Skeletal muscle cell (primary cell): ENCODE data around the gene ARID5B.

Experiments used
- DNase-seq: peaks from one replicate; pipeline ENCODE4 v3.0.0-alpha.2; 2010; ENCODE audit warnings: low read depth
- H3K4me3 ChIP-seq: 2 replicates; pipeline ENCODE4 v1.5.1; 2011; ENCODE audit warnings: low read depth, mild to moderate bottlenecking, control low read depth, low read length, moderate library complexity

The ARID5B gene

DNA sequence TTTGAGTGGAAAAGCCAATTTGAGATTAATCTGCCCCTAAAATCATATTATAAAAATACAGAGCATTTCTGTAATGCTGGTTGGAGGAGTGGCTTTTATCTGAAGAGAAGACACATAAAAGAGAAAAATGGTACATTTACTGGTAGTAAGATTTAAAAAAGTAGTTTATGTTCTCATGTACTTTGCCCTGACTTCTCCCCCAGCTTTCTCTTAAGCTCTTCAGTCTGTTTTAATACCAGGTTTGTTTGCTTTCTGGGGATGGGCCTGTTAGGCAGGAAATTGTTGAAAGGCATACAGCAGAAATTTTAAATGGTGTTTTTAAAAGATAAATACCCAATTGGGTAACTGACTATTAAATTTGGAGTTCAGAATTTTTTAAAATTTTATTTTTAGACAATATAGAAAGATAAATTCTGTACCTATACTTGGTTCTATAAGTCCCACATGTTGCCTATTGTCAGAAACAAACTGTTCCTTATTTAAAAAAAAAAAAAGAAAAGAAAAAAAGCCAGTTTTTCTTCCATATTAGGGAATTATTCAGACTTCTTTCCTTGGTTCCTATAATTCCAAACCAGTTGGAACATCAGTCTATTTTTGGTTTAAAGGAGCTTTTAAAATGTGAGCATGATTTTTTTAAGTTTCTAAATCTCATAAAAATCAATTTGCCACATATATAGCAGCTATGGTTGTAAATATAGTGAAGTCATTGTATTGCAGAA, 136.6 kb downstream of the ARID5B start:
- DNase-seq = no peak
- H3K4me3 ChIP-seq = no peak overlapping the region

DNA sequence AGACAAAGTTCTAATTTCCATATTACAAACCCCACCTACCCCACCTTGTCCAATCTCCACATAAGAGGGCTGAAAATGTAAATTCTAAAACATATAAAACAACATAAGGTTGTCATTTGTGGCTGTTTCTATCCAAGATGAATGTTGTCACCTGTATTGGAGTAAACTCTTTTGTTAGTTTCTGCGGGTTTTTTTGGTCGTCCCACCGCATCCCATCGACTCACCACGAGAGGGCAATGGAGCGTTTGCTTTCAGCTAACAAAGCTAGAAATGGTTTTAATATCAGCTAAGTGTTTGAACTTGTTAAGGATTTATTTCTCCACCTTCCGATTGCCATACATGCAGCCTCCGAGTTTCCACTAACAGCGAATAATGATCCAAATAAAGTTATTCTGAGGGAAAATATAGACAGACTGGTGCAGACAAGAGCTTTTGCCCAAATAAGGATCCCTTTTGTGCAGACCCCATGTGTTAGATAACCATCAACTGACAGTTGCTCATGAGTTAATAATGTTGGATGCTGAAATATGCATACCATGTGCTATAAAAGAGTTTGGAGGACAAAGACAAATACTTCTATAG, 137.2 kb downstream of the ARID5B start:
- DNase-seq = no peak

DNA sequence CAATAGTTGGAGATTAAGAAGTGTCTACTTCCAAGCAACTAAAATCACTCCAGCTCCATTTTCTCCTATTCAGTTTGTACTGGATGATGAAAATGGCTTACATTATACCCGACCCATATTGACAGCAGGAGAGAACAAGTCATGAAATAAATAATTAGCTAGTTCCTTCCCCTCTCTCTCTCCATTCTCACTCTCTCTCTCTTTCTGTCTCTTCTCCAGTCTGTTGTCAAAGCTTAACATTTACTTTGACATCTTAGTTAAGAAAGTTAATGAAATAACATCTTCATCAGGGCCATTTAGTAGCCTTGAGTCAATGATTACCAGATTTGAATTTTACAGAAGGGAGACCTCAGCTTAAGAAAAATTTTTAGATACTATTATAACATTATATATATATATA, 138.5 kb downstream of the ARID5B start:
- H3K4me3 ChIP-seq = no peak overlapping the region
- no peak for DNase-seq

More for the DNA sequence above, 137.2 kb downstream of the ARID5B start:
- no peak overlapping the region for H3K4me3 ChIP-seq

DNA sequence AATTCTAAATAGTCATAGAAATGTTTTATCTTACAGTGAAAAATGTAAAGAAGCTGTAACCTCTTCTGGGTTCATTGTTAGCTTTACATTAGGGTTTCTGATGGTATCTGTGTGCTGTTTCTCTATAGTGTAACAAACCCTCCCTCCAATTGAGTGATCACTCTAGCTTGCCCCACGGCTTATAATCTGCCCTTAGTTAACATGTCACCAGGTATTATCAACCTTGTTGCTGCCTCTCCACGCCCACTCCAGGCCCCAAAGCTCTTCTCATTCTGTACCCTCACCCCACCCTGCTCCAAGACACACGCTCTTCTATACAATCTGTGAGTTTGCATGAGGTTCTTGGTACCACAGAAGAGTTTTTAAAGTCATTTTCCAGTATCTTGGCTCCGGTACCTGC, 139.4 kb downstream of the ARID5B start:
- no peak for DNase-seq
- H3K4me3 ChIP-seq = no peak overlapping the region

DNA sequence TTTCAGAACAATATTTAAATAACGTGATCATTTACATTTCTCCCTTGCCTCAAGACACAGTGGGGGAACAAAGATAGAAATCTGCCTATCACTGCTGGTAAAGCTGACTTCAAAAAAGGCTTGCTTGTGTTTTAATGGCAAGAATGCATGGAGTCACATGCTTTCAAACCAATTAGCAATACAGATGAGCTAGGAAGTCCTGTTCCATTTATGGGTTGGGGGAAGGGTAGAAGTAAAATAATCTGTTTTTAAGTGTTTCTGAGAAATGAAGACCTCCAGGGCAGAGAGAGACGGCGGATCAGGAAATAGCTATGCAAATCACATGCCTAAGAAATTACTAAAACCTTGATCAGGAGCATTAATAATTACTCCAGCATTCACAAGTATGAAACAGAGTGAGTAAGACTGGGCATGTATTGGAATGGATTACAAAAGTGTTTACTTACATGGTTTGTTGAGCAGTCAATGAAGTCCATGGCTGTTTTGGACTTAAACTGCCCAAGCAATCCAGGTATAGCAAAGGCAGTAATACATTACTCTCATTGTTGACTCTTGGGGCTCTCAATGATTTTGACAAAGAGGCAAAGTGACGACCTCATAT, 142.0 kb downstream of the ARID5B start:
- no peak for DNase-seq
- no peak overlapping the region for H3K4me3 ChIP-seq

DNA sequence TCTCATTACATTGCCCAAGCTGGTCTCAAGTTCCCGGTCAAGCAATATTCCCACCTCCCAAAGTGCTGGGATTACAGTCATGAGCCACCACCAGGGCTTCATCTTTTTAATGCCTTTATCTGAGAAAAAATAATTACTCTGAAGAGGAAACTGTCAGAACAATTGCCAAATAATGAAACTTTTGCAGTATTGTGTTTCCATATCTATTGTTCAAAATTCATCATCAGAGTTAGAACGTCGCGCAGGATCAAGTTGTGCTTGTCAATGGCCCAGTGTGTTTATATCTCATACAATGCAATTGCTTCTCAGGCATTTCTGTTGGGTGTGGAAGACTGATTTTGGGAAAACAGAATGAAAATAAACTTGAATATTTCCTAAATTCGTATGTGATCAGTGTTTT, 143.1 kb downstream of the ARID5B start:
- H3K4me3 ChIP-seq = no peak overlapping the region
- DNase-seq = no peak

DNA sequence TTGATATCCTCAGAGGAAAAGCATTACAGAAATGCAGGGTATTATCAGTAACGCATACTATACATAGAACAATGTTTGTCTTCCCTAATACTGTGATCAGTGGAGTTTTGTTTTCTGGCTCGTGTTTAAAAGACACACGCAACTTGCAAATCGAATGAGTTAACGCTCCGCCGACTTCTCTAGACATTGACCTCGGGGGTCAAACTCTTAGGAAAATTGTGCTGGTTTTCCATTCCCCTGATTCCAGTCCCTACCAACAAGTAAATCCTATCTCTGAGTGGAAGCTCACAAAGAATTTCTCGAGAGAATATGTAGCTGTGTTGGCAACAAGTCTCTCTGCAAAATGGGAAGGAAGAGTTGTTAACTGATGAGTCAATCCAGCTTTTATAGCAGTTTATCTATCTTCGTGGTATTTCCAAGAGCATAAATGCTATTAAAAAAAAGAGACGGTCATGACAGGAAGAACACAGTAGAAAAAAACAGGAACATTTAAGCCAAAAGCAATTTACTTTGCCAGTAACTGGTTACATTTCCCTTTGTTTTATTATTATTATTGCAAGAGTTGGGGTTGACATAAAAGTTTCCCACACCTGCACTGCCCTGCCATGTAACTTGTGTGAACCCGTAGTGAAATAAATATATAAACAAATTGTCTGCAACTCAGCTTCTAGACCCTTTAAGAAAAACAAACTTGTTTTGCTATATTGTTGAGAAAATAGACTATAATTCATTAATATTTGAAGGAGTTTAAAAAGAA, 144.4 kb downstream of the ARID5B start:
- peak; percentile 91 for DNase-seq
- peak overlapping the region; percentile 13 for H3K4me3 ChIP-seq

DNA sequence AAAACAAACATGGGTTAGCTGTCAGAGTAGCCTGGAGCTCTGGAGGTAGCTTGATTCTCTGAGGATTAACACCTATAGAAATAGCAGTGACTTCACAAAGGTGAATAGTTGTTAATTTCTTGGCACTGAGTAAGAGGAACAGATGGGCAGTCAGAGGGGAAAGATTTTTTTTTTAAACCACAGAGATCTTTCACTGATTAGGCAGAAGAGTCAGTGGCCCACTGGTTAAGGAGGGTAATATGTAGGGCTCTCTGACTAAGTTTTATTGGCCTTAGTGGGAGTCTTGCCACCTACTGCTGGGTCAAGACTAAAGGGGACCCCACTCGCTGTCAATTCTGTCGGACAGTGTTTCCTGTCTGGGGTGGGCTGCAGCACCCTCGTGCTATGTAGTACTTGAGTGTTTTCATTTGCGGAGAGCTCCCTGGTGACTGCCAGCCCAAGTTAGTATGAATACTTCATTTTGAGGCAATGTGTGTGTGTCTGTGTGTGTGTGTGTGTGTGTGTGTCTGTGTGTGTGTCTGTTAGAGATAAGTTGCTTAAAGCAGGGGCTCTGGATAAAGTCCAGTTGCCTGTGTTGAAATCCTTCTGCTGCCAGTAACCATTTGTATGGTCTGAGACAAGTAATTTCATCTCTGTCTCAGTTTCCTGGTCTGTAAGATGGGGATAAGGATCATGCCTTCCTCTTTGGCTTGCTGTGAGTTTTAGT, 145.2 kb downstream of the ARID5B start:
- no peak for DNase-seq
- no peak overlapping the region for H3K4me3 ChIP-seq

DNA sequence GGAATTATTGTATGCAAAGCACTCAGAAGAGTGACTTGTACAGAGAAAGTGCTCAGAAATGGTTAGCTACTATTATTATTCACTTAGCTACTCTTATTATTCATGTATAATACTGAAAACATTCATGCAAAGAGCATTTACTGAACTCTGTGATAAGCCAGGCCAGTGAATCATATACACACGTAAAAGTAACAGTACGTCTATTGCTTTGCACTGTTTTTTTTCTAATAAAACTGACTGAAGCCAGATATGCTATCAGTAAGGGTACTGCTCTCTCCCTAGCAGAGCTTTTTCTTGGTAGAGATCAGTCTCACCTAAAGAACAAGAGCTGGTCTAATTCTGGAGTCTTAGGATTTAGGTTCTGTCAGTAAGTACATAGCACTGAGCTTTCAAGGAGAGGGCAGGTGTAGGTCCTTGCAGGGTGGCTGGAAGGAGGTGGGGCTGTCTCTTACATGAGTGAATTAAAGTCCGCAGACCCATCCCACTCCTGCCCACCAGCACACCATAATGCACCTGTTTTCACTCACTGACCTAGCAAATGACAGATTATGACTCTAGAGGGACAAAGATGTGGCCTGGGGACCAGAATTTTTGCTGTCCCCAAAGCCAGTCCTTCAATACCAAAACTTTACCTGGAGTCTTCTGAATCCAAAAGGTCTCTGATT, 145.9 kb downstream of the ARID5B start:
- DNase-seq = no peak
- H3K4me3 ChIP-seq = no peak overlapping the region

DNA sequence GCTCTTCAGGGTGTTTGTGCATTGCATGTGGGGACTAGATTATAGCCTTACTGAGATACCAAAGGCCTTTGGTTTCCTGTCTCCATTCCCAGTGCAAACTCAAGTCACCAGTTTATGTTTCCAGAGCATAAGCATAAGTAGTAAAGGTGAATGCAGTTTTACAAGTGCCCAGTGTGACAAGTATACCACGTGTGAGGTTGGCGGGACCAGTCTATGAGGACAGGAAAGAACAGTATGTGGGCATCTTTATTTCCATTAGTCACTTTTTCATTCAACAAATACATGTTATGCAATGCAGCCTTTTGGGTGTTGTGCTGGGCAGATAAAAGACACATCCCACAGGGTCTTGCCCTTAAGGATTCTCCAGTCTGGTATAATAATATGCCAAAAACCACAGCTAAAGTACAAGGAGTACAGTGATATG, 146.5 kb downstream of the ARID5B start:
- DNase-seq = no peak
- H3K4me3 ChIP-seq = no peak overlapping the region

DNA sequence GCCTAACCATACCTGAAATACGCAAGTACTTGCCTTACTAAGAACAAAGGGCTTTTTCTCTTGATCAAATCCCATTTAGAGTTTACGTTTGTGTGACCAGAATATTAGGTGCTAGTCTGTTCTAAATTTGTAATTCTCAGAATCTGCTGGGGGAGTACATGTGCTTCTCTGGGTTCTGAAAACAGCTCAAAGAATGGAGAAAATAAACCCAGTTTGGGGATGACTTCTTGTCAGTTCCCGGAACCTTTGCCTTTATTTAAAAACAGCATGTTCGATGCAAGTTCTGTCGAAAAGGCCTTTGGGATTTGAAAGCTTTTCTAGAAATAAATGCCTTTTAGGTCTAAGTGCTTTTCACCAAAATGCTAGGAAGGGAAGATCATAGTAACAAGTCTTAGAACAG, 147.0 kb downstream of the ARID5B start:
- no peak for DNase-seq
- peak overlapping the region; percentile 85 for H3K4me3 ChIP-seq

DNA sequence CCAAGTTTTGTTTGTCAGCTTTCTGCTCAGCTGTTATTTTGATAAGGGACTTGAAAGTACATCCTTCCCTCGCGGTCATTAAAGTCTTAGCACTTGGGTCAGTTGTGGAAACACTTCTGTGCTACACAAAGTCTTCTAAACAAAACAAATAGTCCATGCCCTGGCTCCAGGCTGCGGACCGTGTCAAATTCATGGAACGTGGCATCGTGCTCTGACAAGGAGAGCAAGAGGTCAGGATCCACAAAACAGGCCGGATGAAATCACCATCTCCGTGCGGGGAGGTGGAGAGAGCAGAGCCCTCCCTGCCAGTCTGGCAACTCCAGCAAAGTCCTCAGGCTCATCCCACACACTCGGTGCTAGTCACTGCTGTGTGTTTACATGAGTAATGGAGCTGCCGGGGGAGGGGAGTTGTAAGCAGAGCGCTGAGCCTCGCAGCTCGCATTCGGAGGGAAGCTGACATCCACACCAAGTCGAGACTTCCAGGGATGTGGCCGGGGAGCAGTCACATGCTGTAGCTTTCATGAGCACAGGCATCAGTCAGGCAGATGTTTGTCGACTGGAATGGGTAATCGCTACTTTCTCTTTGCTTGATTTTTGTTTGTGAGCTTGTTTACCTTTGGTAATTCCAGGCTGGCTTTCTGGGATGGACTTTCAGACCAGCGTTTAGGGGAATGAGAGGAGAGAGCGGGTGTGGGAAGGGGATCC, 147.6 kb downstream of the ARID5B start:
- H3K4me3 ChIP-seq = peak overlapping the region; percentile 85
- DNase-seq = peak; percentile 96

DNA sequence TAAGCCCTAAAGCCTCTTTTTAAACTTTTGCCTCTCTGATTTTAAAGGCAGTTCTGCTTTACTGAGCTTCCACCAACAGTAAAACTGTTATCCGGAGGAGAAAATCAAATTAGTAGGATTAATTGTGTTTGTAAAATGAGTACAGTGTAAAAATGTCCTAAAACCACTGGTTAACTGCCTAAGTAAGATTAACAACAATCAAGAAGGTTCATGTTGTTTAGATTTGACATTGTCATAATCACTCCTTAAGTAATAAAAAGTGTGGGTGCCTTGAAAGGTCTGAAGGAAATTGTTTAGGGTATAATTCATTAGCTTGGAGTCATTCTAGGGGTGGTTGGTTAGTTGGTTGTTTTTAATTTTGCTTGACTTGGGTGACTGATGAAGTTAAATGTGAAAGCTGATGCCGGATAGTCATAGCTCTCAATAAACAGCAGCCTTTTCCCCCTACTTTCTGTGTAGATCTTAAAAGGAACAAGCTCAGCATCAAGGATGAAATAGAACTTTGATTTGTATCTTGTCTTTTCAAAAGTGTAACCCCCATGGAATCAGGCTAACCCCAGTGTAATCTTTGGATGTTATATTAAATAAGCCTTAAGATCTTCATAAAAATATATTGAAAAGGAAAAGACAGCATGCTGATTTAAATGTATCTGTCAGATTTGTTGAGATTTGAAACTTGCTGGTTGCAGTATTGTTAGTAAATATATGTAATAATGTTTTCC, 148.3 kb downstream of the ARID5B start:
- DNase-seq = no peak
- H3K4me3 ChIP-seq = peak overlapping the region; percentile 85

DNA sequence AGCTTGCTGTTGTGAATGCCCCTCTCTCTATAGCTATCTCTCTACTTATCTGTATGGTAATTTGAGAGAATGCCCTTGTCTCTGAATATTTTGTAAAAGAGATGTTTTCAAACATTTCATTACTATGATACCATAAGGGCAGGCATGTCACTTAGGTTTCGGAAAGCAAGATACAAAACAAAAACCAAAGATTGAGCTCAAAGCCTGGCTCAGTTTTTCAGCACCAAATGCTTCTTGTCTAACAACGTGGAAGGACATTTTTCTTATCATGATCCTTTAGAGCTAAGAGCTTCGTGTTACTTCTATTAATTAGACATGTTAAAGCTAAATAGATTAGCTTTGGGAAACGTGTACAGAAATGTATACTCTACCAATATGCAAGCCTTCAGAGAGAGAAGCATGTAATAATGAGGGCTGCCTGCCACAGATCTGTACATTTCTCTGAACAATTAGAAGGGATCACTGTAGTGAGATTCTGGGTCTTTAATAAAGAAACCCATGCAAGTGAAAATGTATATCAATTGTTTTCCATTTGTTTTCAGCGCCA, 148.9 kb downstream of the ARID5B start:
- peak overlapping the region; percentile 85 for H3K4me3 ChIP-seq
- DNase-seq = no peak

DNA sequence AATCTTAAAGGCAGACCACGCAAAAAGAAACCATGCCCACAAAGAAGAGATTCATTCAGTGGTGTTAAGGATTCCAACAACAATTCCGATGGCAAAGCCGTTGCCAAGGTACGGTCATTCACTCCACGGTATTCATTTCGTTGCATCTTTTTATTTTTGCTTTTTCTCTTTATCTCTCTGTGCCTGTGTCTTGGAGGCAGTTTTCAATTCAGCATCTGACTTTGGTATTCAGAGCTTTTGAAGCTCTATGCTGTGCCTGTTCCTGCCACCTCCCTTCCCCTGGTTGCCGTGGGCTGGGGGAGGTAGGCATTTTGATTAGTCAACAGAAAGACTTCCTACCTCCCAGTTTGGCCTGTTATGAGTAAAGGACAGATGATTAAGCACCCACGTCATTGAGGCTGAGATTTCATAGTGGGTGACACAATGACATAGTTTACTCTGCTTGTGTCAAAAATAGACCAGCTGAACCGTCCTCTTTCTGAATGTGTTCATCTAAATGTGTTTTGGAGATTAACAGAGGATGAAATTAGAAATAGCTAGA, 149.5 kb downstream of the ARID5B start:
- DNase-seq = peak; percentile 88

DNA sequence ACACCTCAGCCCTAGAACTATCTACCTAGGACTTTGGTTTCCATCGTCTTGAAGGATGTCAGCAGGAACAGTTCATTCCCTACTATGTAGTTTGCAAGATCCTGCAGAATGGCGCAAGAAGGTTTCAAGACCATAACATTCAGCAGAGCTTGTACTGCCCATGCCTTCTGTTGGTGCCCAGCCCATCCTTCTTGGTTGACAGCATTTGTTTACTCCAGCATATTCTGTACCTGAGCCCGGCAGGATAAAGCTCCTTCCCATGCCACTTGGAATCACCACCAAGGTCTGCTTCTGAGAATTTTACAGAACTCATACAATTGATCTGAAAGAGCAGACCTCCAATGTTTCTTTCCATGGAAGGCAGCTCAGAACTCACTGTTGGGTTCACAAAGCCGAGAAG, 150.8 kb downstream of the ARID5B start:
- H3K4me3 ChIP-seq = no peak overlapping the region
- no peak for DNase-seq

More for the DNA sequence above, 149.5 kb downstream of the ARID5B start:
- peak overlapping the region; percentile 85 for H3K4me3 ChIP-seq

DNA sequence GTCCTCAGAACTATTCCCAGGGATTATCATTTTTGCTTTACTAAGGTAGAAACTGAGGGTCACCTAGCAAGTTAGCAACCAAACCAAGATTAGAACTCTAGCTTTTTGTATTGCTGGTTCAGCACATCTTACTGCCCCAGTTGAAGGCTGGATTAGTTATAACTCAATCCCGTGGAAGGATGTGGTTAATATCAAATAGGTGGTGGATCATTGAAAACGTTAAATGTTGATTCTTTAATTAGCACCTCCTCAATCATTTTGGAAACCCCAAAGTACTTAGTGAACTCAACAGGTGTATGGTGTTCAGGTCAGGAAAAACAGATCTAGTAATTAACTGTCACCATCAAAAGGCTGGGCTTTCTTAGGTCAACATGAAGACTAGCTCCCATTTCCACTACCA, 152.4 kb downstream of the ARID5B start:
- no peak overlapping the region for H3K4me3 ChIP-seq
- no peak for DNase-seq
